Measurements from ENCODE around the gene CFP.

GRCh38 chrX:47664737-47665136 is 35.0 kb upstream of the CFP start:
- TF ChIP-seq MAX (IDR thresholded peaks at IDR 0.05; ENCODE audit: low read depth) (no peak), ELF1 (IDR thresholded peaks at IDR 0.05) (no peak), RAD21 (IDR thresholded peaks at IDR 0.05; ENCODE audit: low read length) (no peak), CTCF (IDR thresholded peaks at IDR 0.05) (no peak), TCF12 (IDR thresholded peaks at IDR 0.05) (no peak), TAF1 (IDR thresholded peaks at IDR 0.05; ENCODE audit: borderline replicate concordance, low read depth, low read length) (no peak), USF1 (IDR thresholded peaks at IDR 0.05; ENCODE audit: borderline replicate concordance, low read depth) (no peak), EZH2phosphoT487 (IDR thresholded peaks at IDR 0.05; ENCODE audit: borderline replicate concordance, low read depth) (no peak), USF2 (IDR thresholded peaks at IDR 0.05; ENCODE audit: borderline replicate concordance, low read depth, low read length) (no peak), FOXJ3 (CRISPR knock-in tag; IDR thresholded peaks at IDR 0.05) (no peak), POLR2AphosphoS5 (IDR thresholded peaks at IDR 0.05; ENCODE audit: low read depth, low read length) (no peak), MEF2A (IDR thresholded peaks at IDR 0.05; ENCODE audit: borderline replicate concordance, low read depth) (no peak), SIN3A (IDR thresholded peaks at IDR 0.05; ENCODE audit: borderline replicate concordance, low read depth, low read length) (no peak), NFIC (IDR thresholded peaks at IDR 0.05; ENCODE audit: borderline replicate concordance) (no peak)
